ENCODE data around the gene PTGFR. TPM values are rescaled to one million over a fixed set of nuclear protein-coding genes. Genes with fewer than 3 reads are reported as not detected.

The PTGFR gene
- polyA plus RNA-seq, 2 donors, result 0.10 to 0.20 TPM

- no peaks in the 10 kb centered on the region for H3K27me3 ChIP-seq (ENCODE audit: control insufficient read depth in 1 of 2, insufficient read depth in 2 of 2, low read length in 2 of 2)
- H3K4me3 ChIP-seq (ENCODE audit: low read depth in 1 of 2, low read length in 2 of 2), result no peak overlapping the region
- peaks cover 0 to 2% of the 10 kb centered on the region in 2 donors for H3K9me3 ChIP-seq (ENCODE audit: control insufficient read depth in 2 of 2, insufficient read depth in 1 of 2, low read depth in 1 of 2, low read length in 1 of 2)
- no peaks in the 10 kb centered on the region for H3K4me1 ChIP-seq (ENCODE audit: control insufficient read depth in 2 of 2, insufficient read depth in 2 of 2, low read length in 1 of 2)
- H3K27ac ChIP-seq (ENCODE audit: low read depth in 2 of 2, low read length in 1 of 2), result no peak overlapping the region
- WGBS, 2 donors, result 25 to 35% methylated on average over 2 of the region's 2 CpGs
- H3K36me3 ChIP-seq (ENCODE audit: control insufficient read depth in 2 of 2, insufficient read depth in 2 of 2, low read length in 1 of 2), result no peaks in the 10 kb centered on the region
These were observed 49.3 kb downstream of the PTGFR start for GRCh38 chr1:78540048-78540447.

DNA sequence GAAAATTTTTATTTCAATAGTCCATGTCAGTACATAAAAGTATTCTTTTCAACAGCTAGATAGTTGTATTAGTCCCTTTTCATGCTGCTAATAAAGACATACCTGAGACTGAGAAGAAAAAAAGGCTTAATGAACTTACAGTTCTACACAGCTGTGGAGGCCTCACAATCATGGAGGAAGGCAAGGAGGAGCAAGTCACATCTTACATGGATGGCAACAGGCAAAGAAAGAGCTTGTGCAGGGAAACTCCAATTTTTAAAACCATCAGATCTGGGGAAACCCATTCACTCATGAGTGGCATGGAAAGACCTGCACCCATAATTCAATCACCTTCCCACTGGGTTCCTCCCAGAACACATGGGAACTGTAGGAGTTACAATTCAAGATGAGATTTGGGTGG lies 50.7 kb downstream of the PTGFR start:
- Histone ChIP-seq H3K4me3 (ENCODE audit: low read depth in 1 of 2, low read length in 2 of 2) (no peak overlapping the region), H3K36me3 (ENCODE audit: control insufficient read depth in 2 of 2, insufficient read depth in 2 of 2, low read length in 1 of 2) (no peaks in the 10 kb centered on the region), H3K27ac (ENCODE audit: low read depth in 2 of 2, low read length in 1 of 2) (no peak overlapping the region), H3K4me1 (ENCODE audit: control insufficient read depth in 2 of 2, insufficient read depth in 2 of 2, low read length in 1 of 2) (no peaks in the 10 kb centered on the region), H3K9me3 (ENCODE audit: control insufficient read depth in 2 of 2, insufficient read depth in 1 of 2, low read depth in 1 of 2, low read length in 1 of 2) (peaks cover 0 to 2% of the 10 kb centered on the region in 2 donors), H3K27me3 (ENCODE audit: control insufficient read depth in 1 of 2, insufficient read depth in 2 of 2, low read length in 2 of 2) (no peaks in the 10 kb centered on the region)

DNA sequence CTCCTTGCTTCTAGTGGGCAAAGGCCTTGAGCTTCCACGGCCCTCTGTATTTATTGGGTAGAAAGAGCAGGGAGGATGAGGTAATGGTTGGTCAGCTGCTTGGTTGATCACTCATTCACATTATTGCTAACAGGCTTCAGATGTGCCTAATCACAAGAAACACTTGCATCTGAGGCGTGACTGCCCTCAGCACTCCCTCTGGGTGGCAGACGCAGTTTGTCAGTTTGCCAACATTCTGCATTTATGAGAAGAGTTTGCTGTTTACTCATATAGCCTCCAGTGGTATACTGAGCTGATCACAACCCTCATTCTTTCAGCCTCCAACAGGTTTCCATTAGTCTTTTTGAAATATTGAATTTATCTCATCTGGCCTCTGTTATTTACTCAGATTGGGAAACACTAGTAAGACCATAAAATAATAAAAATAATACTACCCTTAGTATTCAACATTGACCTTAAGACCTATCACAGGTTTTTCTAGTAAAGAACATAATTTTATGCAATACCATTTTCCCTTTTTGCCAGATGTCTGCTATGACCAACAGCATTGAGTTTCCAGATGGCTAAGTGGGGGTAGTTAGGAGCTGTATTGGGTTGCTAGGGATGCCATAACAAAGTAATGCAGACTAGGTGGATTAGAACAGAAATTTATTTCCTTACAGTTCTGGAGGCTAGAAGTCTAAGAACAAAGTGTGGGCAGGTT lies 53.3 kb downstream of the PTGFR start:
- Histone ChIP-seq H3K9me3 (ENCODE audit: control insufficient read depth in 2 of 2, insufficient read depth in 1 of 2, low read depth in 1 of 2, low read length in 1 of 2) (peaks cover 0 to 2% of the 10 kb centered on the region in 2 donors), H3K4me3 (ENCODE audit: low read depth in 1 of 2, low read length in 2 of 2) (no peak overlapping the region), H3K27ac (ENCODE audit: low read depth in 2 of 2, low read length in 1 of 2) (no peak overlapping the region), H3K4me1 (ENCODE audit: control insufficient read depth in 2 of 2, insufficient read depth in 2 of 2, low read length in 1 of 2) (no peaks in the 10 kb centered on the region), H3K36me3 (ENCODE audit: control insufficient read depth in 2 of 2, insufficient read depth in 2 of 2, low read length in 1 of 2) (no peaks in the 10 kb centered on the region), H3K27me3 (ENCODE audit: control insufficient read depth in 1 of 2, insufficient read depth in 2 of 2, low read length in 2 of 2) (no peaks in the 10 kb centered on the region)
- WGBS, 2 donors, result 59 to 64% methylated on average over 3 of the region's 3 CpGs

DNA sequence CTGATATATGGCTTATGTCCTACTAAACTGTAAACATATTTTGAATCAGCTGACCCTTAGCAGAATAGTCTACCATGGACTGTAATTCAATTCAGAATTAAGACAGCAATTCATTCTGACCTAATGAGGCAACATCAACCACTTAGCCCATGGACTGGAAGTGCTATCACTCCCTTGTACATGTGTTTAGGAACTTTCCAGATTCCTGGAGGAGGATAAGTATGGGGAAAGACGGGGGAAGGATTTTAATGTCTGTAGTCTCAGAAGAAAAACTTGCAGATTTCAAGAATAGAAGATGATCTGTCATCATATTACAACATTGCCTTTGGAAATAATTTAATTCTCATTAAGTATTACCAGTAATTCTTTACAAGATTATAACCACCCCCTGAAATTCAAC lies 56.3 kb downstream of the PTGFR start:
- Histone ChIP-seq H3K4me3 (ENCODE audit: low read depth in 1 of 2, low read length in 2 of 2) (no peak overlapping the region), H3K27me3 (ENCODE audit: control insufficient read depth in 1 of 2, insufficient read depth in 2 of 2, low read length in 2 of 2) (no peaks in the 10 kb centered on the region), H3K36me3 (ENCODE audit: control insufficient read depth in 2 of 2, insufficient read depth in 2 of 2, low read length in 1 of 2) (no peaks in the 10 kb centered on the region), H3K9me3 (ENCODE audit: control insufficient read depth in 2 of 2, insufficient read depth in 1 of 2, low read depth in 1 of 2, low read length in 1 of 2) (peaks cover 0 to under 1% of the 10 kb centered on the region in 2 donors), H3K27ac (ENCODE audit: low read depth in 2 of 2, low read length in 1 of 2) (no peak overlapping the region), H3K4me1 (ENCODE audit: control insufficient read depth in 2 of 2, insufficient read depth in 2 of 2, low read length in 1 of 2) (no peaks in the 10 kb centered on the region)
- 52 to 62% methylated on average over 1 of the region's 1 CpG for WGBS, 2 donors

- no peak overlapping the region for H3K4me3 ChIP-seq (ENCODE audit: low read depth in 1 of 2, low read length in 2 of 2)
- WGBS, 2 donors, result 55 to 58% methylated on average over 3 of the region's 3 CpGs
- H3K4me1 ChIP-seq (ENCODE audit: control insufficient read depth in 2 of 2, insufficient read depth in 2 of 2, low read length in 1 of 2), result no peaks in the 10 kb centered on the region
- H3K36me3 ChIP-seq (ENCODE audit: control insufficient read depth in 2 of 2, insufficient read depth in 2 of 2, low read length in 1 of 2), result no peaks in the 10 kb centered on the region
- H3K9me3 ChIP-seq (ENCODE audit: control insufficient read depth in 2 of 2, insufficient read depth in 1 of 2, low read depth in 1 of 2, low read length in 1 of 2), result peaks cover 0 to 10% of the 10 kb centered on the region in 2 donors
- no peaks in the 10 kb centered on the region for H3K27me3 ChIP-seq (ENCODE audit: control insufficient read depth in 1 of 2, insufficient read depth in 2 of 2, low read length in 2 of 2)
- H3K27ac ChIP-seq (ENCODE audit: low read depth in 2 of 2, low read length in 1 of 2), result no peak overlapping the region
These were observed 58.6 kb downstream of the PTGFR start for GRCh38 chr1:78549331-78549730.

DNA sequence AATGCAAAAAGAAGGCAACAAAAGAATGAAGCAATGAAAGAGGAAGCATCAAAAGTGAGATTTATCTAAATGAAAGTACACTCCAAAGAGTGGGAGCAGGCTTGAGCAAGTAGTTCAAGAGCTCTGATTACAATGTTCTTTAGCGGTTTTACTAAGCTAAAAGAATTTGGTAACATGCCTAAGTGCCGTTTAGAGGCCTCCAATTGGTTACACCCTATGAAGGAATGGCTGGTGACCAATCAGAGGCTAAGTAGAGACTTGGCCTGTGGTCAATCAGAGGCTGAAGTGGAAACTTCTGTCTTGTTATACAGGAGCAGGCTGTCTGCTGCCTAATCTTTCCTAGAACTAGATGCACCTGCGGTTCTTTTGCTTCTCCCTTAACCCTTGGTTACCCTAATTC lies 59.1 kb downstream of the PTGFR start:
- H3K4me3 ChIP-seq (ENCODE audit: low read depth in 1 of 2, low read length in 2 of 2), result no peak overlapping the region
- no peaks in the 10 kb centered on the region for H3K36me3 ChIP-seq (ENCODE audit: control insufficient read depth in 2 of 2, insufficient read depth in 2 of 2, low read length in 1 of 2)
- H3K4me1 ChIP-seq (ENCODE audit: control insufficient read depth in 2 of 2, insufficient read depth in 2 of 2, low read length in 1 of 2), result no peaks in the 10 kb centered on the region
- 60 to 72% methylated on average over 3 of the region's 3 CpGs for WGBS, 2 donors
- H3K9me3 ChIP-seq (ENCODE audit: control insufficient read depth in 2 of 2, insufficient read depth in 1 of 2, low read depth in 1 of 2, low read length in 1 of 2), result peaks cover 0 to 10% of the 10 kb centered on the region in 2 donors
- no peak overlapping the region for H3K27ac ChIP-seq (ENCODE audit: low read depth in 2 of 2, low read length in 1 of 2)
- no peaks in the 10 kb centered on the region for H3K27me3 ChIP-seq (ENCODE audit: control insufficient read depth in 1 of 2, insufficient read depth in 2 of 2, low read length in 2 of 2)

- Histone ChIP-seq H3K9me3 (ENCODE audit: control insufficient read depth in 2 of 2, insufficient read depth in 1 of 2, low read depth in 1 of 2, low read length in 1 of 2) (peaks cover 0 to 10% of the 10 kb centered on the region in 2 donors), H3K27ac (ENCODE audit: low read depth in 2 of 2, low read length in 1 of 2) (no peak overlapping the region), H3K4me1 (ENCODE audit: control insufficient read depth in 2 of 2, insufficient read depth in 2 of 2, low read length in 1 of 2) (no peaks in the 10 kb centered on the region), H3K27me3 (ENCODE audit: control insufficient read depth in 1 of 2, insufficient read depth in 2 of 2, low read length in 2 of 2) (no peaks in the 10 kb centered on the region), H3K4me3 (ENCODE audit: low read depth in 1 of 2, low read length in 2 of 2) (no peak overlapping the region), H3K36me3 (ENCODE audit: control insufficient read depth in 2 of 2, insufficient read depth in 2 of 2, low read length in 1 of 2) (no peaks in the 10 kb centered on the region)
- 69 to 72% methylated on average over 5 of the region's 5 CpGs for WGBS, 2 donors
These were observed 63.1 kb downstream of the PTGFR start for GRCh38 chr1:78553859-78554258.

DNA sequence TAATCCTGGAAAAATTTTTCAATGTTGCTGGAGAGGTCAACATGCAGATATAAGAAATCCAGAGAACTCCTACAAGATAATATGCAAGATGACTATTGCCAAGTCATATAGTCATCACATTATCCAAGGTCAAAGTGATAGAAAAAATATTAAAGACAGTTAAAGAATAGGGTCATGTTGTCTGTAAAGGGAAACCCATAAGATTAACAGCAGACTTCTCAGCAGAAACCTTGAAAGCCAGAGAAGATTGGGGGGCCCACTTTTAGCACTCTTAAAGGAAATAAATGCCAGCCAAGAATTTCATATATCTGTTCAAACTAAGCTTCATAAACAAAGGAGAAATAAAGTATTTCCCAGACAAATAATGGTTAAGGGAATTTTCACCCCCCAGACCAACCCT lies 64.1 kb downstream of the PTGFR start:
- Histone ChIP-seq H3K4me3 (ENCODE audit: low read depth in 1 of 2, low read length in 2 of 2) (no peak overlapping the region), H3K4me1 (ENCODE audit: control insufficient read depth in 2 of 2, insufficient read depth in 2 of 2, low read length in 1 of 2) (no peaks in the 10 kb centered on the region), H3K27me3 (ENCODE audit: control insufficient read depth in 1 of 2, insufficient read depth in 2 of 2, low read length in 2 of 2) (no peaks in the 10 kb centered on the region), H3K36me3 (ENCODE audit: control insufficient read depth in 2 of 2, insufficient read depth in 2 of 2, low read length in 1 of 2) (no peaks in the 10 kb centered on the region), H3K27ac (ENCODE audit: low read depth in 2 of 2, low read length in 1 of 2) (no peak overlapping the region), H3K9me3 (ENCODE audit: control insufficient read depth in 2 of 2, insufficient read depth in 1 of 2, low read depth in 1 of 2, low read length in 1 of 2) (peaks cover 0 to 10% of the 10 kb centered on the region in 2 donors)

DNA sequence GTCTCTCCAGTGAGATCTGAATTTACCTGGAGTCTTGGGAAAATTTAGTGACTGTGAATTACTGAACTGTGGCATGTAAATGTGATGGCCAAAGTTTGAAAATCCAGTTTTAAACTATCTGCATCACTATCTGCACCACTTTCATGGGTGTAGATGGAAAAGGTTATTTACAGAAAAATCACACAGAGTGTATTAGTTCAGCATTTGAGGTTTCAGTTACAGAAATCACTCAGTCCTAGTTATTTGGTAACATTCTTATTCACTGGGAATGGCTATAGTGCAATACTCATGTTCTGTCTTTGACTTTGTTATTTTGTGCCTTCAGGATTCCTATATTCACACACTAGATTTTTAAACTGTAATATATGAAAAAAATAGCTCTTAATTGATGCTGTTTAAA lies 68.9 kb downstream of the PTGFR start:
- Histone ChIP-seq H3K27ac (ENCODE audit: low read depth in 2 of 2, low read length in 1 of 2) (no peak overlapping the region), H3K9me3 (ENCODE audit: control insufficient read depth in 2 of 2, insufficient read depth in 1 of 2, low read depth in 1 of 2, low read length in 1 of 2) (no peaks in the 10 kb centered on the region), H3K4me3 (ENCODE audit: low read depth in 1 of 2, low read length in 2 of 2) (no peak overlapping the region), H3K4me1 (ENCODE audit: control insufficient read depth in 2 of 2, insufficient read depth in 2 of 2, low read length in 1 of 2) (no peaks in the 10 kb centered on the region), H3K36me3 (ENCODE audit: control insufficient read depth in 2 of 2, insufficient read depth in 2 of 2, low read length in 1 of 2) (no peaks in the 10 kb centered on the region), H3K27me3 (ENCODE audit: control insufficient read depth in 1 of 2, insufficient read depth in 2 of 2, low read length in 2 of 2) (no peaks in the 10 kb centered on the region)

- H3K9me3 ChIP-seq (ENCODE audit: control insufficient read depth in 2 of 2, insufficient read depth in 1 of 2, low read depth in 1 of 2, low read length in 1 of 2), result no peaks in the 10 kb centered on the region
- no peak overlapping the region for H3K4me3 ChIP-seq (ENCODE audit: low read depth in 1 of 2, low read length in 2 of 2)
- WGBS, 2 donors, result 95 to 98% methylated on average over 1 of the region's 1 CpG
- no peak overlapping the region for H3K27ac ChIP-seq (ENCODE audit: low read depth in 2 of 2, low read length in 1 of 2)
- no peaks in the 10 kb centered on the region for H3K36me3 ChIP-seq (ENCODE audit: control insufficient read depth in 2 of 2, insufficient read depth in 2 of 2, low read length in 1 of 2)
- no peaks in the 10 kb centered on the region for H3K27me3 ChIP-seq (ENCODE audit: control insufficient read depth in 1 of 2, insufficient read depth in 2 of 2, low read length in 2 of 2)
- H3K4me1 ChIP-seq (ENCODE audit: control insufficient read depth in 2 of 2, insufficient read depth in 2 of 2, low read length in 1 of 2), result no peaks in the 10 kb centered on the region
These were observed 70.0 kb downstream of the PTGFR start for GRCh38 chr1:78560811-78561210.

Measured in esophagus (tissue), 2 donors.